NB4 (cell line): ENCODE data around the gene ZNF14.

ENCODE experiments used
- CTCF ChIP-seq: IDR thresholded peaks from one replicate; pipeline ENCODE4 v1.5.1; 2012; ENCODE audit warnings: low read depth, low read length
- MAX ChIP-seq: IDR thresholded peaks from 2 replicates; pipeline ENCODE4 v1.6.1; 2011; ENCODE audit warnings: low read depth, low read length
- POLR2A ChIP-seq: IDR thresholded peaks from 2 replicates; pipeline ENCODE4 v1.6.1; 2011; ENCODE audit warnings: mild to moderate bottlenecking; ENCODE audit not compliant: insufficient read length; ENCODE audit errors: extremely low read depth

GRCh38 chr19:19668230-19669012 is 64.5 kb downstream of the ZNF14 start, which contains the start of gene ZNF101:
- no peak for TF ChIP-seq CTCF
- TF ChIP-seq POLR2A = peak; percentile 80
- no peak for TF ChIP-seq MAX
